22Rv1 (cell line): ENCODE data around the gene MOCS3.
"Not testable (repeated sequence)": the region's sequence is repeated elsewhere in the genome, so short reads cannot be mapped to it uniquely, and the experiment has no call there.

Experiments used
- H3K27ac ChIP-seq: fragments of 450-650 bp; 2 replicates; pipeline ENCODE4 v1.5.1; 2017
- CTCF ChIP-seq: fragments of 450-650 bp; IDR thresholded peaks from 2 replicates; pipeline ENCODE4 v1.5.1; 2017; ENCODE audit warnings: mild to moderate bottlenecking
- ZFX ChIP-seq: fragments of 450-650 bp; IDR thresholded peaks from 2 replicates; pipeline ENCODE4 v1.6.1; 2017; ENCODE audit warnings: antibody characterized with exemption, borderline replicate concordance

The MOCS3 gene

DNA sequence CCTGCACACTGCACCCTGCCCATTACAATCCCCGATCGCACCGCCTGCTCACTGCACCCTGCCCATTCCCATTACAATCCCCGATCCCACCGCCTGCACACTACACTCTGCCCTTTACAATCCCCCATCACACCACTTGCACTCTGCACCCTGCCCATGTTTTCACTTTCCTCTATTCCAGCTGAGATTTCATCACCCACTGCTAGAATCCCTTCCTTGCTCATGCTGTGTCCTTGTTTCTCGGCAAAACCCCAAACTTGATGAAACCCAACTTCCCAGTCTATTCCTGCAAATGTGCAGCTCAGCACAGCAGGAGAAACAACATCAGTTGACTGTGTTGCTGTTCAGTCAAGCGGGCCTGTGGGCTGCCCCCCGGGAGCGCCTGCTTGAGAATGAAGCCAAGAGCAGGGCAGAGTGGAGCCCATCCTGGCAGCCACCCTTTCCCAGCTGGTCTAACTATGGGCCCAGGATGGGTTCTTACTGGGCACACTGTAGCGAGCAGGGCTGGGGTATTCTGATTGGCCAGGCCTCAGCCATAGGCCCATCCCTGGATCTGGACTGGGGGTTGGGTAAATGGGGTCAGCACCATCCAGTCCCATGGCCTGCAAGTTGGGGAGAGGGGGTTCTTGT is 17.2 kb downstream of the MOCS3 start:
- H3K27ac ChIP-seq, result no peak overlapping the region
- TF ChIP-seq ZFX, result no peak
- TF ChIP-seq CTCF, result no peak

DNA sequence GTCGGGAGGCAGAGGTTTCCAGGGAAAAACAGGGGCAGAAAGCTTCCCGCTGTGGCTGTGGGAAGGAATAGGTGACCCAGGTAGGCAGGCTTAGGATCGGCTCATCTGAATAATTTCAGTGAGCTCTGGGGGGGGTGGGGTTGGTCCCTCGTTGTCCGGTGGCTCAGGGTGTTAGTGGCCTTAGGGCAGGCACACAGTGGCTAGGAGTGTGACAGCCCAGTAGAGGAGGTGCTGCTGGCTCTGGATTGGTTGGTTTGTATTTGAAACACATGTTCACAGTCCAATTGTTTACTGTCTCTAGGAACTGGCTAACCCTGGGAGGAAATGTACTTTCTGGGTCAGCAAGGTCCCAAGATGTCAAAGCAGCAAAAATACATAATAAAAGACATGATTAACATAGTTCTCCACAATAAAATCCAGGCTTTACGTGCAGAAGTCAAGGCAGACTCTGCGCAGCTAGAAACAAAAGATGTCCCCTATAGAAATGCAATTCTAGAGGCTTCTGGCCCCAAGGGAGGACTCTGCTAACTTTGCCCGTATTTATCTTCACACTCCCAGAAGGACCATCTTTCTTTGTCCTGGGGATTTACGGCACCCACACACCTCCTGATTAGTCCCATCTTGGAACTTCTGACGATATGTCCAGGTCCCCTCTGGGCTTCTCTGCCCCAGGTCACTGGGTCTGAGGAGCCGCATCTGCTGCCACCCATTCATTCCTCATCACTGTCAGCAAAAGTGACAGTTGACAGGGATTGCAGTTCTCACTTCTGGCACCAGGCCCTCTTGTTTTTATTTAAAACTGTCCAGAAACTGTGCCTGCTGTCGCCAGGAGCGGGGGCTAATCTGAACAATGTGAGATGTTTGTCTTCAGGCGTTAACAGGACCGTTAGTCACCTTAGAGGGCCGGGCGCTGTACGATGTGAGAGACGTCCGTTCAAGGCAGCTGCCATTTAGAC is 18.7 kb downstream of the MOCS3 start:
- H3K27ac ChIP-seq, result no peak overlapping the region
- TF ChIP-seq ZFX (no peak), CTCF (no peak)

DNA sequence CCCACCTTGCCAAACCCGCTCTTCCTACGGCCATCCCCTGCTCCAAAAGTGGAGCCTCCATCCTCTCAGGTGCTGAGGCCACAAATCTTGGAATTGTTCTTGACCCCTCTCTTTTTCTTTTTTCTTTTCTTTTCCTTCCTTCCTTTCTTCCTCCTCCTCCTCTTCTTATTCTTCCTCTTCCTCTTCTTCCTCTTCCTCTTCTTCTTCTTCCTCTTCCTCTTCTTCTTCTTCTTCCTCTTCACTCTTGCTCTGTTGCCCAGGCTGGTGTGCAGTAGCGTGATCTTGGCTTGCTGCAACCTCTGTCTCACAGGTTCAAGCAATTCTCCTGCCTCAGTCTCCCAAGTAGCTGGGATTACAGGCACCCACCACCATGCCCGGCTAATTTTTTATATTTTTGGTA is 19.9 kb downstream of the MOCS3 start:
- not testable (repeated sequence) for H3K27ac ChIP-seq

- no peak overlapping the region for H3K27ac ChIP-seq
- TF ChIP-seq ZFX (no peak), CTCF (no peak)
Observed at GRCh38 chr20:50980071-50980681, 21.6 kb downstream of the MOCS3 start.

DNA sequence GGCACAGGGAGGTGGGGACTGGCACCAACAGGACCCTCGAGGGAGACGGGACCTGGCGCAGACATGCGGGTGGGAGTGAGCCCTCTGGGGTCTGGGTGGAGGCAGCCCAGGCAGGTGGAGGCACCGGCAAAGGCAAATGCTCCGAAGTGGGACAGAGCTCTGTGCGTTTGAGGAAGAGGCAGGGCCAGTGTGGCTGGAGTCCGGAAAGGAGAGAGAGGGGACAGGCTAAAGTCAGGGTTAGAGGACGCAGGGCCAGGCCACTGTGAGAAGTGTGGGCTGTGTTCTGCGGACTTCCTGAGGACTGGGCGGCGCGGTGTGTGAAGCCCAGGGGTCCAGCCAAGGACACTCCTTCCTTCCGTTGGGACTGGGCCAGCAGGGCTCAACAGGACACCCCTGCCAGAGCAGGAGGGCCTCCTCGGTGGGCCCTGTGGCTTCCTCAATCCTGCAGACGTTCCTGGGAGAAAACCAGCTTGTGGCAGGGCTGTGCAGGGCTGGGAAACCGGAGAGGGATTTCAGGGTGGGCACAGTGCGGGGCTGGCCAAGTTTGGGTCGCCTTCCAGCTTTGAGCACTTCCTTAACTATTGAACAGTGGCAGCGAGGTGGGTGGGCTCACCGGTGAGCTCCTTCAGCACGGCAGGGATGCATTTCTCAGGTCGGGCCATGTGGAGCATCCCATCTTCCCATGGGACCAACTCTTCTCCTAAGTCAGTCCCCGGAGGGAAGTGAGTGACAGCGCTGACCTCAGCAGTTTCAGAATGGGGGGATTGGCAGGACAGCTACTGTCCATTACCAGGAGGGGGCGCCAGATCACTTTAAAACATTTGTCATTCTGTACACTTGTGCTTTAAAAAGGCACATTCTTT is 22.5 kb downstream of the MOCS3 start:
- no peak overlapping the region for H3K27ac ChIP-seq
- no peak for TF ChIP-seq ZFX
- TF ChIP-seq CTCF, result peak; percentile 85

DNA sequence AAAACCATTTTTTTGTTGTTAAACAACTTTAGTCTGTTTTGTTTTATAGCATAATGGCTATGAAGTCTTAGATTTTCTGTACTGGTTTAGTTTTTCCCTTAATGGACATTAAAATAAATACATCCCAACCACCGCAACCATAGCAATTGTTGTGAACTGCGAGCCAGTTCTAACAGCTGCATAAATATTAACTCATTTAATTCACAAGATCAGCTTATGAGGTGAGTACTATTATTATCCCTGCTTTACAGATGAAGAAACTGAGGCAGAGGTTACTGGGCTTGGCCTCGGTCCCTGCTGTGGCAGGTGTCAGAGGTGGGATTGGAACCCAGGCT is 23.1 kb downstream of the MOCS3 start:
- TF ChIP-seq CTCF (peak; percentile 56), ZFX (no peak)
- H3K27ac ChIP-seq, result no peak overlapping the region

DNA sequence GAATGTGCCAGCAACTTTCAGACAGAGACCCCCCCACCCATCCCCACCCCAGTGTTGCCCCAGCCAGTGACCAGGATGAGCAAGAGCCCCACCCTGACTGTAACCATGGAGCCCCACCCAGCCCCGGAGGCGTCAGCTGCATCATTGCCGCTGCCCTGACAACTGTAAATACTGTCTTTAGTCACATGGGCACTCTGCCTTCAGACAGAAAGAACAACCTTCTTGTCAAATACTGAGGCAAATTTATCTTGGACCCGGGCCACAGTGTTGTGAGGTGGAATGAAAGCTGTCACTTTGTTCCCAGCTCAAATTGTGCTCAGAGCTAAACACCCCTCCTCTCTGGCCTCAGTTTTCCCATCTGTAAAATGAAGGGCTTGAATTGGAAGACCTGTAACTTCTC is 23.7 kb downstream of the MOCS3 start:
- H3K27ac ChIP-seq, result no peak overlapping the region; the same call in 1 of the 2 replicates
- TF ChIP-seq CTCF (no peak), ZFX (no peak)
